Testis (tissue), 3 donors: ENCODE results near the gene KMT2A. TPM values are rescaled to one million over a fixed set of nuclear protein-coding genes. Genes with fewer than 3 reads are reported as not detected.

Experiments used
- DNase-seq: peaks from one replicate; pipeline ENCODE4 v3.0.0-alpha.2; 2019
- H3K27ac ChIP-seq, 2 donors: fragments of 200-600 bp; sonication (generic); one replicate each; pipeline ENCODE4 v1.5.1; 2019
- H3K27me3 ChIP-seq: fragments of 200-600 bp; sonication (generic); one replicate; pipeline ENCODE4 v1.5.1; 2019
- H3K36me3 ChIP-seq: fragments of 200-600 bp; sonication (generic); one replicate; pipeline ENCODE4 v1.5.1; 2017; ENCODE audit warnings: low read depth; ENCODE audit errors: missing control alignments
- H3K4me1 ChIP-seq: fragments of 200-600 bp; sonication (generic); one replicate; pipeline ENCODE4 v1.5.1; 2019
- H3K4me3 ChIP-seq, 2 donors: fragments of 200-600 bp; sonication (generic); one replicate each; pipeline ENCODE4 v1.5.1; 2017 to 2019
- H3K9me3 ChIP-seq: fragments of 200-600 bp; sonication (generic); one replicate; pipeline ENCODE4 v1.5.1; 2017
- CTCF ChIP-seq, 3 experiments: fragments of 450-650 bp in 2 of 3; fragments of 200-600 bp in 1 of 3; sonication (generic) in 1 of 3; IDR thresholded peaks; one replicate each; pipeline ENCODE4 v1.5.1; 2016 to 2019; ENCODE audit warnings: antibody characterized with exemption in 3 of 3, mild to moderate bottlenecking in 2 of 3, moderate library complexity in 1 of 3
- POLR2A ChIP-seq: fragments of 450-650 bp; IDR thresholded peaks from one replicate; pipeline ENCODE4 v1.6.1; 2017; ENCODE audit warnings: antibody characterized with exemption, mild to moderate bottlenecking, moderate library complexity
- WGBS, 2 donors: methylation state at CpG; one replicate each; pipeline ENCODE4 v1.1.5; 2018; 5-methylcytosine and 5-hydroxymethylcytosine counted together
- intact Hi-C: fragments of 100-400 bp; cut with DNase I; formaldehyde crosslinking; loops from one replicate; pipeline ENCODE4 v1.15.1; 2023; ENCODE audit warnings: low total_unique reads
- polyA plus RNA-seq: library from polyadenylated mRNA; stranded (reverse); fragments of 350-450 nt; fragmentation: Illumina TruSeq; extraction: RNeasy Lipid Tissue Mini Kit (QIAGEN cat#74804); gene quantifications from one replicate; pipeline ENCODE4 v1.2.3, GENCODE V29; 2014; ENCODE audit warnings: low read depth, low replicate concordance; ENCODE audit not compliant: insufficient read depth
- total RNA-seq, 2 donors: library from RNA; depleted of rRNA; stranded (reverse); fragments of >200 nt; gene quantifications; one replicate each; pipeline ENCODE4 v1.2.3, GENCODE V29; 2016

The KMT2A gene
- total and polyA plus RNA-seq, 3 donors from 2014 or later = 22.7 to 107 (median 106) TPM

DNA sequence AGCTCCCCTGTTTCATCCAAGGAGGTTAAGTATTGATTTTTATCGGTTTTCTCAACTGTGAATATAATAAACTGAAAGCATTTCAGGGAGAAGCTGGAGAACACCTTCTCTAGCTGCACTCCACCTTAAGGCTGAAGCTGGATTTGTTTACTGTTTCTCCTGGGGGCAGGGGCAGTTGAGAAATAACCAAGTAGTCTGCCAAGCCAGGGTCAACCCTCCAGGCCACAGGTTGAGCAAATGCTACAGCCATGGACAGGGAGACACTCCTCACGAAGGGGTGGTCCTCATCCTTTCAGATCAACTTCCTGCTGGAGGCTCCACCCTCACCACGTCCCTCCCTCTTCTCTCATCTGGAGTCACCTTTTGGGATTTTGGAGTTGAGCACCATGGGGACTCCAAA is 90.8 kb downstream of the KMT2A start, which contains the start of gene TTC36:
TSS of gene TTC36 (plus strand) at position 366 of the 400 bp plus-strand sequence. CDS start at position 387, 21 bp downstream.
- no peak within 1 kb of the TSS for H3K4me3 ChIP-seq
- 72 to 77% methylated on average over 3 of the region's 3 CpGs for WGBS, 2 donors
- intact Hi-C loops = no loop called here

GRCh38 chr11:118528511-118528910 is 92.2 kb downstream of the KMT2A start:
- Histone ChIP-seq H3K9me3 (no peaks in the 10 kb centered on the region), H3K36me3 (no peaks in the 10 kb centered on the region), H3K27ac (no peak overlapping the region), H3K4me1 (peaks cover 15% of the 10 kb centered on the region), H3K27me3 (no peaks in the 10 kb centered on the region), H3K4me3 (no peak overlapping the region)
- WGBS, 2 donors = 87 to 92% methylated on average over 6 of the region's 6 CpGs
- DNase-seq = no peak
- intact Hi-C loops = no loop called here
- TF ChIP-seq CTCF (IDR thresholded peaks at IDR 0.05) (no peak), POLR2A (no peak)

More for the DNA sequence above, 90.8 kb downstream of the KMT2A start, which contains the start of gene TTC36:
- Histone ChIP-seq H3K4me1 (peaks cover 24% of the 10 kb centered on the region), H3K36me3 (no peaks in the 10 kb centered on the region), H3K27me3 (no peaks in the 10 kb centered on the region), H3K27ac (no peak within 1 kb of the TSS), H3K9me3 (no peaks in the 10 kb centered on the region)
- no peak for DNase-seq
- no peak for TF ChIP-seq POLR2A
- no peak for TF ChIP-seq CTCF (IDR thresholded peaks at IDR 0.05)

- 46 to 47% methylated on average over 5 of the region's 5 CpGs for WGBS, 2 donors
- intact Hi-C loops = no loop called here
- Histone ChIP-seq H3K4me1 (peaks cover 15% of the 10 kb centered on the region), H3K27me3 (no peaks in the 10 kb centered on the region), H3K27ac (no peak overlapping the region), H3K36me3 (no peaks in the 10 kb centered on the region), H3K4me3 (no peak overlapping the region), H3K9me3 (no peaks in the 10 kb centered on the region)
- peak; percentile 12 for DNase-seq
- TF ChIP-seq POLR2A = no peak
- TF ChIP-seq CTCF (IDR thresholded peaks at IDR 0.05) = no peak
Observed at GRCh38 chr11:118529584-118530175, 93.4 kb downstream of the KMT2A start.

GRCh38 chr11:118530180-118530682 is 93.9 kb downstream of the KMT2A start:
- Histone ChIP-seq H3K27ac (peak overlapping the region; percentile 71 to 86), H3K27me3 (no peaks in the 10 kb centered on the region), H3K4me1 (peaks cover 15% of the 10 kb centered on the region), H3K4me3 (peak overlapping the region; percentile 85 to 90), H3K9me3 (no peaks in the 10 kb centered on the region), H3K36me3 (no peaks in the 10 kb centered on the region)
- TF ChIP-seq POLR2A = no peak
- no peak for TF ChIP-seq CTCF (IDR thresholded peaks at IDR 0.05)
- DNase-seq = peak; percentile 31
- intact Hi-C loops = no loop called here
- 2 to 8% methylated on average over 9 to 31 of the region's 31 CpGs for WGBS, 2 donors
